HCT116 (cell line): ENCODE results near the gene ZNF451. TPM values are rescaled to one million over a fixed set of nuclear protein-coding genes. Genes with fewer than 3 reads are reported as not detected.
"Not testable (repeated sequence)": the region's sequence is repeated elsewhere in the genome, so short reads cannot be mapped to it uniquely, and the experiment has no call there.

Experiments
- ATAC-seq: fragments of 200-7000 bp; cut with Tn5 transposase; 2 replicates; pipeline ENCODE4 v1.9.1; 2020; ENCODE audit warnings: mild to moderate bottlenecking, moderate library complexity
- BruUV-seq: library from RNA; stranded (reverse); fragments of 400-500 nt; replicated peaks from 2 replicates; lab custom pipeline; 2021; lab: Mats Ljungman, UMichigan
- CTCF ChIA-PET: fragments of 300-600 bp; sonication (Branson Sonifier 250); formaldehyde crosslinking; loops from one replicate; lab custom pipeline; 2021; ENCODE audit warnings: antibody characterized with exemption; lab: Charles Lee
- POLR2A ChIA-PET: fragments of 300-600, 350-600 bp; sonication (Branson Sonifier 250); formaldehyde crosslinking; loops from one replicate; lab custom pipeline; 2021; ENCODE audit warnings: antibody characterized with exemption; lab: Charles Lee
- RAD21 ChIA-PET, 2 experiments: fragments of 300-600 bp; sonication (Branson Sonifier 250); formaldehyde crosslinking; loops; one replicate each; lab custom pipeline; 2023; ENCODE audit warnings: low total read pairs in 2 of 2; ENCODE audit not compliant: uncharacterized antibody in 2 of 2, unreplicated experiment in 2 of 2, low non-redundant PET in 1 of 2; lab: Charles Lee
- DNase-seq: peaks from one replicate; pipeline ENCODE4 v3.0.0-alpha.2; 2010; ENCODE audit warnings: low read depth, low spot score
- H2AFZ ChIP-seq: fragments of 200-600 bp; shearing (Covaris generic), sonication (generic); 2 replicates; pipeline ENCODE4 v1.6.1; 2017; ENCODE audit warnings: low read depth, mixed run types, mixed read lengths, antibody characterized with exemption, low read length; ENCODE audit not compliant: poor library complexity, severe bottlenecking
- H3K27ac ChIP-seq: 2 replicates; pipeline ENCODE4 v1.5.1; 2012; ENCODE audit warnings: low read depth, low read length
- H3K27me3 ChIP-seq: fragments of 200-600 bp; sonication (generic); 2 replicates; pipeline ENCODE4 v1.6.1; 2016; ENCODE audit warnings: mixed run types, low read length, mixed read lengths; ENCODE audit not compliant: insufficient read depth
- H3K36me3 ChIP-seq, 2 experiments: fragments of 200-500 bp in 1 of 2; fragments of 200-600 bp in 1 of 2; sonication (Bioruptor generic) in 1 of 2; sonication (generic) in 1 of 2; 2 replicates each; pipeline versions ENCODE4 v1.5.1 to v1.6.1; 2014 to 2016; ENCODE audit warnings: low read length in 2 of 2, inconsistent platforms in 1 of 2, mixed read lengths in 1 of 2, mixed run types in 1 of 2; ENCODE audit not compliant: insufficient read depth in 2 of 2, control insufficient read depth in 1 of 2
- H3K4me1 ChIP-seq, 2 experiments: fragments of 200-600 bp in 1 of 2; sonication (generic) in 1 of 2; 2 replicates each; pipeline versions ENCODE4 v1.5.1 to v1.6.1; 2012 to 2017; ENCODE audit warnings: low read length in 2 of 2, inconsistent platforms in 1 of 2, mild to moderate bottlenecking in 1 of 2, mixed read lengths in 1 of 2, mixed run types in 1 of 2, moderate library complexity in 1 of 2; ENCODE audit not compliant: insufficient read depth in 2 of 2, control insufficient read depth in 1 of 2
- H3K4me2 ChIP-seq: fragments of 200-600 bp; sonication (generic); 2 replicates; pipeline ENCODE4 v1.6.1; 2017; ENCODE audit warnings: mixed run types, low read length, mixed read lengths
- H3K4me3 ChIP-seq, 2 experiments: fragments of 200-600 bp in 1 of 2; sonication (generic) in 1 of 2; replicated peaks in 1 of 2; 2 replicates each; pipeline ENCODE4 v1.5.1; 2011 to 2016; ENCODE audit warnings: low read length in 2 of 2, control low read depth in 1 of 2, low read depth in 1 of 2, mild to moderate bottlenecking in 1 of 2, mixed read lengths in 1 of 2, mixed run types in 1 of 2
- H3K79me2 ChIP-seq: fragments of 200-600 bp; sonication (generic); 2 replicates; pipeline ENCODE4 v1.6.1; 2017; ENCODE audit warnings: mild to moderate bottlenecking, mixed run types, low read length, moderate library complexity, mixed read lengths; ENCODE audit not compliant: insufficient read depth
- H3K9ac ChIP-seq: fragments of 200-600 bp; sonication (generic); 2 replicates; pipeline ENCODE4 v1.6.1; 2016; ENCODE audit warnings: low read length, mixed read lengths
- H3K9me2 ChIP-seq: fragments of 200-600 bp; sonication (generic), shearing (Covaris generic); 2 replicates; pipeline ENCODE4 v1.6.1; 2017; ENCODE audit warnings: mixed run types, mild to moderate bottlenecking, moderate library complexity; ENCODE audit not compliant: insufficient read depth
- H3K9me3 ChIP-seq, 2 experiments: fragments of 200-500 bp in 1 of 2; fragments of 200-600 bp in 1 of 2; sonication (Bioruptor generic) in 1 of 2; sonication (generic) in 1 of 2; 2 replicates each; pipeline ENCODE4 v1.6.1; 2014 to 2017; ENCODE audit warnings: low read length in 2 of 2, mixed read lengths in 2 of 2, inconsistent platforms in 1 of 2, low read depth in 1 of 2, mild to moderate bottlenecking in 1 of 2, mixed run types in 1 of 2, moderate library complexity in 1 of 2; ENCODE audit not compliant: control insufficient read depth in 1 of 2, insufficient read depth in 1 of 2
- H4K20me1 ChIP-seq: fragments of 200-600 bp; sonication (generic), shearing (Covaris generic); 2 replicates; pipeline ENCODE4 v1.6.1; 2017; ENCODE audit warnings: mixed run types, mild to moderate bottlenecking, moderate library complexity; ENCODE audit not compliant: insufficient read depth
- ATF3 ChIP-seq: IDR thresholded peaks from 2 replicates; pipeline ENCODE4 v1.6.1; 2012
- CBX3 ChIP-seq: IDR thresholded peaks from 2 replicates; pipeline ENCODE4 v1.6.1; 2012; ENCODE audit warnings: low read depth
- CTCF ChIP-seq, 3 experiments: fragments of 200-600 bp in 1 of 3; sonication (generic) in 1 of 3; IDR thresholded peaks in 2 of 3; conservative IDR thresholded peaks in 1 of 3; 2 replicates each; pipeline ENCODE4 v1.5.1; 2012 to 2017; ENCODE audit warnings: low read depth in 2 of 3, low read length in 2 of 3, antibody characterized with exemption in 1 of 3, borderline replicate concordance in 1 of 3, control low read depth in 1 of 3, mild to moderate bottlenecking in 1 of 3, mixed read lengths in 1 of 3, mixed run types in 1 of 3, moderate library complexity in 1 of 3; ENCODE audit not compliant: insufficient read depth in 1 of 3
- EZH2phosphoT487 ChIP-seq: fragments of 200-600 bp; IDR thresholded peaks from 2 replicates; pipeline ENCODE4 v1.6.1; 2018; ENCODE audit warnings: antibody characterized with exemption, borderline replicate concordance
- JUND ChIP-seq: IDR thresholded peaks from 2 replicates; pipeline ENCODE4 v1.6.1; 2012
- MAX ChIP-seq: IDR thresholded peaks from 2 replicates; pipeline ENCODE4 v1.6.1; 2012
- POLR2AphosphoS5 ChIP-seq: IDR thresholded peaks from 2 replicates; pipeline ENCODE4 v1.6.1; 2011; ENCODE audit warnings: mild to moderate bottlenecking, low read depth, low read length, moderate library complexity
- RAD21 ChIP-seq: IDR thresholded peaks from 2 replicates; pipeline ENCODE4 v1.6.1; 2012; ENCODE audit warnings: low read depth, mild to moderate bottlenecking
- SIN3A ChIP-seq: IDR thresholded peaks from 2 replicates; pipeline ENCODE4 v1.6.1; 2012; ENCODE audit warnings: low read depth
- SRF ChIP-seq: IDR thresholded peaks from 2 replicates; pipeline ENCODE4 v1.6.1; 2012; ENCODE audit warnings: low read depth
- TCF7L2 ChIP-seq: IDR thresholded peaks from 2 replicates; pipeline ENCODE4 v1.7.0; 2011; ENCODE audit warnings: borderline replicate concordance, inconsistent platforms; ENCODE audit not compliant: insufficient read depth, insufficient read length; ENCODE audit errors: extremely low read depth
- ZBTB33 ChIP-seq: IDR thresholded peaks from 2 replicates; pipeline ENCODE4 v1.6.1; 2011; ENCODE audit warnings: mild to moderate bottlenecking, low read length, moderate library complexity; ENCODE audit not compliant: insufficient replicate concordance; ENCODE audit errors: extremely low read depth
- ZFX ChIP-seq: fragments of 450-650 bp; IDR thresholded peaks from 2 replicates; pipeline ENCODE4 v1.6.1; 2017
- ZNF274 ChIP-seq: fragments of 200-500 bp; sonication (Bioruptor generic); IDR thresholded peaks from 2 replicates; pipeline ENCODE4 v1.6.1; 2014; ENCODE audit warnings: mild to moderate bottlenecking, low read depth, low read length, inconsistent platforms
- intact Hi-C: fragments of 100-400 bp; cut with micrococcal nuclease; formaldehyde crosslinking; loops from 2 replicates; pipeline ENCODE4 v1.10.0; 2022
- total RNA-seq: library from RNA; stranded (reverse); gene quantifications from one replicate; pipeline ENCODE4 v1.2.1, GENCODE V29; 2021; ENCODE audit not compliant: unreplicated experiment

The ZNF451 gene
- total RNA-seq, 1 experiment from 2014 or later, result 49.1 TPM

GRCh38 chr6:57087916-57088315 lies 2.1 kb upstream of the ZNF451 start (continued):
- no peak for TF ChIP-seq ZBTB33
- no peak for TF ChIP-seq CTCF (IDR thresholded peaks at IDR 0.05 in 2 of 3, conservative IDR thresholded peaks at IDR 0.05 in 1 of 3; ENCODE audit: borderline replicate concordance in 1 of 3, insufficient read depth in 1 of 3, low read depth in 2 of 3, low read length in 2 of 3)
- no peak for TF ChIP-seq POLR2AphosphoS5

GRCh38 chr6:57089265-57089664 lies 723 bp upstream of the ZNF451 start:
- Histone ChIP-seq H3K36me3 (no peaks in the 10 kb centered on the region; a peak in 2 of 4 replicates), H3K4me2 (peak overlapping the region; percentile 57), H3K79me2 (peaks cover 30% of the 10 kb centered on the region), H3K4me1 (peaks cover 4 to 12% of the 10 kb centered on the region in 2 experiments; a peak in 3 of 4 replicates), H3K9me2 (no peaks in the 10 kb centered on the region), H3K27me3 (no peaks in the 10 kb centered on the region), H3K4me3 (peak overlapping the region; percentile 55 to 61), H3K9ac (peak overlapping the region; percentile 19), H4K20me1 (no peaks in the 10 kb centered on the region), H3K9me3 (no peaks in the 10 kb centered on the region), H2AFZ (peak overlapping the region; percentile 59), H3K27ac (no peak overlapping the region)
- CTCF ChIA-PET, result interaction anchor here (0.7 kb wide), 1 partner anchor 186 kb away, joined by 3 read pairs; no protein-coding TSS in a partner anchor
- no TSS peak for BruUV-seq
- no peak for TF ChIP-seq JUND
- TF ChIP-seq POLR2AphosphoS5, result no peak
- TF ChIP-seq CBX3, result no peak
- no peak for TF ChIP-seq ZFX
- no peak for TF ChIP-seq ATF3
- no peak for TF ChIP-seq RAD21
- no peak for TF ChIP-seq TCF7L2
- no peak for TF ChIP-seq SIN3A
- TF ChIP-seq ZNF274, result no peak
- TF ChIP-seq MAX, result no peak
- no peak for TF ChIP-seq EZH2phosphoT487
- TF ChIP-seq SRF, result no peak
- DNase-seq, result no peak
- no peak for ATAC-seq
- RAD21 ChIA-PET, result no interaction called here
- POLR2A ChIA-PET, result no interaction called here
- intact Hi-C loops, result no loop called here

GRCh38 chr6:57090458-57091067 lies 575 bp downstream of the ZNF451 start:
- Histone ChIP-seq H3K4me1 (peaks cover 4 to 12% of the 10 kb centered on the region in 2 experiments; a peak in 3 of 4 replicates), H3K4me3 (peak overlapping the region in 1 of 2 experiments; percentile 61; a peak in 2 of 4 replicates), H3K27ac (0 out of 2 replicates have a peak overlapping the region, but pooled peaks have one; percentile 45), H3K9ac (peak overlapping the region; percentile 65), H3K79me2 (peaks cover 43% of the 10 kb centered on the region)
- intact Hi-C loops, result loop anchor here (10.0 kb wide), 1 partner anchor 186 kb away; no protein-coding TSS in a partner anchor
- H3K9me2 ChIP-seq, H3K9me3 ChIP-seq, H4K20me1 ChIP-seq, ATAC-seq, H3K36me3 ChIP-seq, POLR2A ChIA-PET, H2AFZ ChIP-seq, H3K4me2 ChIP-seq, H3K27me3 ChIP-seq, CTCF ChIA-PET, RAD21 ChIA-PET, DNase-seq: not testable (repeated sequence)
- BruUV-seq, result TSS peak; percentile 67
